Femur (tissue), 1 donor: ENCODE data around the gene GABPA.

Experiments used
- DNase-seq: peaks from one replicate; pipeline ENCODE4 v3.0.0-alpha.2; 2017

Gene GABPA

GRCh38 chr21:25813917-25814316 is 79.1 kb downstream of the GABPA start:
- no peak for DNase-seq

DNA sequence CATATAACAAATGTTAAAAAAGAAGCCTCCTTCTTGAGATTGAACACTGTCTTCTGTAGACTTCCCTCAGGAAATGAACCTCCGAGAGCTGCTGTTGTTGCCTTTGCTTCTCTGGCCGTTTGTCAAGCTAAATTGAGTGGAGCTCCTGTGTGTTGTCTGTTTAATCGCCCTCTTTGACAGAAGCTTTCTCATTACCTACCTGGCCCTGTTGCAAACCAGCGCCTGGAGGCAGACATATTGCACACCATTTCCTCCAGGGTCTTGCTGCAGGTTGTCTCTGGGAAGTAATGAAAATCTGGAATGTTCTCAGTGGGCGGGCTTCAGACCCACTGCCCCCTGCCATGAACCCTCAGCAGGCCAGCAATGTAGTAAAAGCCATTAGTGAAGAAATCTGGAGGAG is 83.3 kb downstream of the GABPA start:
- no peak for DNase-seq

DNA sequence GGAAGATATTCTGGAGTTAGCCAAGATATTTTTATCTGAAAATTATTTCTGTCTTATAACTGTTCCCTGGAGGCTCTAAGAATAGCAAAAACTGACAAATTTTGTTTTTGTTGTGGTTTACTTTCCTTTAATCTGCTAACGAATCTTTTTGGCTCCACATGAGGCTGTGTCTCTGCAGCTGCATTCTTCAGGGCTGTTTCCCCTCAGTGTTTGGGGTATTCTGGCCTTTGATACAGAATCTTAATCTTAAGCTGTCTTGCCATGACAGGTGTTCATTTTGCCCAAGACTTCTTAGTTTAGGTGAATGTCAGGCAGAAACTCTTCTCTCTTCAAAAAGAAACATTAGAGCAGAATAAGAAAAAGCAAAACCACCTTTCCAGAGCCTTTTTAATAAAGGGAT is 83.8 kb downstream of the GABPA start:
- DNase-seq = no peak
